Measurements from ENCODE around the gene SEPTIN3. TPM values are rescaled to one million over a fixed set of nuclear protein-coding genes. Genes with fewer than 3 reads are reported as not detected.

SEPTIN3 gene
- total and polyA plus RNA-seq, 2 of the 8 experiments (the other 6 are each of a cell fraction or from before 2014, with no cell fraction given), result 38.9 to 52.9 TPM

GRCh38 chr22:42007922-42008321 is 38.7 kb downstream of the SEPTIN3 start:
- H3K18ac ChIP-seq (ENCODE audit: extremely low read depth, low read length), result no peak overlapping the region
- H2AK5ac ChIP-seq (ENCODE audit: low read depth, low read length), result no peak overlapping the region
- CTCF ChIA-PET (ENCODE audit: partially characterized antibody), result no interaction called here
- H2BK20ac ChIP-seq (ENCODE audit: low read length), result no peak overlapping the region
- no peak overlapping the region for H3K56ac ChIP-seq (replicated peaks; ENCODE audit: insufficient read length, low read depth, low read length)
- no peak overlapping the region for H2BK15ac ChIP-seq (ENCODE audit: low read length)
- no peak overlapping the region for H2BK12ac ChIP-seq (ENCODE audit: low read depth, low read length)
- no peak overlapping the region for H2AFZ ChIP-seq (ENCODE audit: low read length)
- DNase-seq (ENCODE audit: low read depth in 1 of 2, low spot score in 2 of 2), result no peak
- H3K23ac ChIP-seq (ENCODE audit: insufficient read length), result no peak overlapping the region
- no peak overlapping the region for H2BK5ac ChIP-seq (ENCODE audit: low read depth, low read length)
- POLR2A ChIA-PET (ENCODE audit: partially characterized antibody), result no interaction called here
- H3K4me3 ChIP-seq (ENCODE audit: extremely low read depth in 1 of 4, insufficient read depth in 2 of 4, low read depth in 3 of 4, low read length in 4 of 4), result no peak overlapping the region
- no peaks in the 10 kb centered on the region for H3K36me3 ChIP-seq (ENCODE audit: control insufficient read depth in 2 of 4, insufficient read depth in 4 of 4, low read length in 3 of 4)
- H4K20me1 ChIP-seq (replicated peaks in 1 of 2; ENCODE audit: control insufficient read depth in 1 of 2, insufficient read depth in 2 of 2, low read length in 2 of 2), result no peaks in the 10 kb centered on the region
- H3K23me2 ChIP-seq (ENCODE audit: low read depth, low read length), result no peaks in the 10 kb centered on the region
- no peaks in the 10 kb centered on the region for H3K79me2 ChIP-seq (ENCODE audit: control insufficient read depth in 1 of 2, insufficient read depth in 2 of 2, low read length in 2 of 2)
- no peak overlapping the region for H4K8ac ChIP-seq (ENCODE audit: extremely low read depth, insufficient read depth, low read length)
- H4K91ac ChIP-seq (replicated peaks; ENCODE audit: insufficient read length, low read length), result no peak overlapping the region
- no peak overlapping the region for H3K4me2 ChIP-seq (ENCODE audit: insufficient read depth in 1 of 2, low read depth in 2 of 2, low read length in 2 of 2)
- H2BK120ac ChIP-seq (replicated peaks; ENCODE audit: low read depth, low read length), result no peak overlapping the region
- TF ChIP-seq POLR2A (IDR thresholded peaks at IDR 0.05; ENCODE audit: control extremely low read depth in 1 of 2, low read depth in 2 of 2, low read length in 2 of 2), result no peak
- TF ChIP-seq GABPA (IDR thresholded peaks at IDR 0.05; ENCODE audit: borderline replicate concordance, insufficient read depth, low read length), result no peak
- TF ChIP-seq USF2 (IDR thresholded peaks at IDR 0.05; ENCODE audit: low read length), result no peak
- no peak for TF ChIP-seq SP1 (IDR thresholded peaks at IDR 0.05; ENCODE audit: low read depth, low read length)
- no peak for TF ChIP-seq RAD21 (IDR thresholded peaks at IDR 0.05 in 1 of 2, conservative IDR thresholded peaks at IDR 0.05 in 1 of 2; ENCODE audit: low read depth in 2 of 2, low read length in 2 of 2)
- no peak for TF ChIP-seq PHF8 (conservative IDR thresholded peaks at IDR 0.05; ENCODE audit: low read depth, low read length)
- no peak for TF ChIP-seq TAF7 (optimal IDR thresholded peaks at IDR 0.05; ENCODE audit: borderline replicate concordance, low read depth, low read length)
- TF ChIP-seq RNF2 (IDR thresholded peaks at IDR 0.05; ENCODE audit: borderline replicate concordance, low read depth, low read length, missing control alignments, poor library complexity, severe bottlenecking), result no peak
- no peak for TF ChIP-seq TCF12 (IDR thresholded peaks at IDR 0.05; ENCODE audit: low read depth, low read length)
- no peak for TF ChIP-seq RFX5 (IDR thresholded peaks at IDR 0.05; ENCODE audit: borderline replicate concordance, low read depth, low read length)
- TF ChIP-seq SIRT6 (IDR thresholded peaks at IDR 0.05; ENCODE audit: low read length), result no peak
- no peak for TF ChIP-seq CREB1 (IDR thresholded peaks at IDR 0.05)
- TF ChIP-seq CEBPB (IDR thresholded peaks at IDR 0.05; ENCODE audit: low read depth, low read length), result no peak
- TF ChIP-seq CHD2 (IDR thresholded peaks at IDR 0.05; ENCODE audit: low read length), result no peak
- no peak for TF ChIP-seq JUN (IDR thresholded peaks at IDR 0.05; ENCODE audit: low read depth, low read length)
- H4K5ac ChIP-seq (ENCODE audit: insufficient read length, low read depth, low read length), result no peak overlapping the region
- H3K27me3 ChIP-seq (replicated peaks in 1 of 4; ENCODE audit: control insufficient read depth in 3 of 4, extremely low read depth in 1 of 4, insufficient read depth in 3 of 4, low read length in 3 of 4), result no peaks in the 10 kb centered on the region
- no peak overlapping the region for H3K9ac ChIP-seq (replicated peaks in 1 of 4; ENCODE audit: extremely low read depth in 1 of 4, low read depth in 3 of 4, low read length in 3 of 4)
- H3K27ac ChIP-seq (ENCODE audit: low read depth, low read length), result no peak overlapping the region
- H3K4me1 ChIP-seq (replicated peaks in 1 of 4; ENCODE audit: control insufficient read depth in 3 of 4, insufficient read depth in 4 of 4, low read length in 3 of 4), result no peaks in the 10 kb centered on the region
- no peaks in the 10 kb centered on the region for H3K79me1 ChIP-seq (ENCODE audit: low read depth, low read length)
- H3K4ac ChIP-seq (replicated peaks; ENCODE audit: insufficient read length, low read depth, low read length), result no peak overlapping the region
- peaks cover 0 to 4% of the 10 kb centered on the region in 2 experiments; a peak in 1 of 4 replicates for H3K9me3 ChIP-seq (ENCODE audit: insufficient read depth in 2 of 2, low read depth in 1 of 2, low read length in 1 of 2)
- FAIRE-seq, result no peak
- H3K14ac ChIP-seq (ENCODE audit: insufficient read length), result no peak overlapping the region
- WGBS, 2 experiments (ENCODE audit: extremely low coverage in 1 of 2, insufficient coverage in 1 of 2, insufficient read length in 1 of 2, insufficient replicate concordance in 2 of 2, low coverage in 1 of 2, low lambda C conversion rate in 2 of 2, missing lambda C conversion rate in 1 of 2), result 75% methylated on average over 4 of the region's 4 CpGs; no CpG with 5 or more reads in 1 of the 2 experiments
